ENCODE measurements around the gene KCTD6.

GRCh38 chr3:58492494-58492905 is 604 bp downstream of the KCTD6 start:
- TF ChIP-seq POLR2AphosphoS5 (IDR thresholded peaks at IDR 0.05) (peak in 2 of 4 donors; percentile 23 to 27), CTCF (IDR thresholded peaks at IDR 0.05) (no peak)
